Caco-2 (cell line): ENCODE data around the gene STRN3. TPM values are rescaled to one million over a fixed set of nuclear protein-coding genes. Genes with fewer than 3 reads are reported as not detected.
"Not testable (repeated sequence)": the region's sequence is repeated elsewhere in the genome, so short reads cannot be mapped to it uniquely, and the experiment has no call there.

Experiments used
- BruUV-seq: library from RNA; stranded (reverse); fragments of 400-500 nt; replicated peaks from 2 replicates; lab custom pipeline; 2021; lab: Mats Ljungman, UMichigan
- CTCF ChIA-PET: fragments of 300-600 bp; sonication (Branson Sonifier 250); formaldehyde crosslinking; loops from one replicate; lab custom pipeline; 2022; ENCODE audit warnings: antibody characterized with exemption; lab: Charles Lee
- POLR2A ChIA-PET: fragments of 300-600 bp; sonication (Branson Sonifier 250); formaldehyde crosslinking; loops from one replicate; lab custom pipeline; 2022; ENCODE audit warnings: antibody characterized with exemption; lab: Charles Lee
- DNase-seq, 2 experiments: peaks; one replicate each; pipeline versions ENCODE4 v3.0.0 to v3.0.0-alpha.2; 2020 to 2022
- H3K27me3 ChIP-seq: replicated peaks from 2 replicates; pipeline ENCODE4 v1.6.0; 2011; ENCODE audit warnings: low read length; ENCODE audit not compliant: control insufficient read depth, insufficient read depth
- H3K36me3 ChIP-seq: 2 replicates; pipeline ENCODE4 v1.5.1; 2011; ENCODE audit warnings: low read length; ENCODE audit not compliant: control insufficient read depth, insufficient read depth
- H3K4me1 ChIP-seq: fragments of 250-450 bp; sonication (Bioruptor Pico); 2 replicates; pipeline ENCODE4 v1.5.1; 2020; ENCODE audit warnings: mild to moderate bottlenecking
- H3K4me3 ChIP-seq: 2 replicates; pipeline ENCODE4 v1.5.1; 2011; ENCODE audit warnings: low read depth, mild to moderate bottlenecking, control low read depth, low read length
- H3K9me3 ChIP-seq: fragments of 250-450 bp; sonication (Bioruptor Pico); 2 replicates; pipeline ENCODE4 v1.5.1; 2020; ENCODE audit warnings: mild to moderate bottlenecking, moderate library complexity
- H3K27ac Mint-ChIP-seq: one replicate; pipeline ENCODE4 v1.8.0; 2022; ENCODE audit warnings: mixed read lengths; ENCODE audit not compliant: unreplicated experiment
- H3K27me3 Mint-ChIP-seq: one replicate; pipeline ENCODE4 v1.8.0; 2022; ENCODE audit warnings: mixed read lengths; ENCODE audit not compliant: insufficient read depth, unreplicated experiment
- H3K36me3 Mint-ChIP-seq: one replicate; pipeline ENCODE4 v1.8.0; 2022; ENCODE audit warnings: mild to moderate bottlenecking, mixed read lengths; ENCODE audit not compliant: insufficient read depth, unreplicated experiment
- H3K4me1 Mint-ChIP-seq: one replicate; pipeline ENCODE4 v1.8.0; 2022; ENCODE audit warnings: low read depth, mixed read lengths; ENCODE audit not compliant: unreplicated experiment
- H3K4me3 Mint-ChIP-seq: one replicate; pipeline ENCODE4 v1.8.0; 2022; ENCODE audit warnings: mild to moderate bottlenecking, moderate library complexity, mixed read lengths; ENCODE audit not compliant: unreplicated experiment
- H3K9me3 Mint-ChIP-seq: one replicate; pipeline ENCODE4 v1.8.0; 2022; ENCODE audit warnings: mixed read lengths; ENCODE audit not compliant: unreplicated experiment
- CTCF ChIP-seq, 2 experiments: fragments of 200-600 bp in 1 of 2; IDR thresholded peaks; 1 replicate in 1 of 2; 2 replicates in 1 of 2; pipeline versions ENCODE4 v1.5.1 to v1.8.0; 2011 to 2022; ENCODE audit warnings: antibody characterized with exemption in 1 of 2, control low read depth in 1 of 2, inconsistent platforms in 1 of 2, low read depth in 1 of 2, low read length in 1 of 2, mild to moderate bottlenecking in 1 of 2, moderate library complexity in 1 of 2; ENCODE audit not compliant: insufficient read depth in 1 of 2, severe bottlenecking in 1 of 2, unreplicated experiment in 1 of 2
- intact Hi-C: fragments of 100-400 bp; cut with micrococcal nuclease; formaldehyde crosslinking; loops from one replicate; pipeline ENCODE4 v1.10.0; 2022; ENCODE audit not compliant: unreplicated experiment
- total RNA-seq: library from RNA; stranded (reverse); gene quantifications from 2 replicates; pipeline ENCODE4 v1.2.3, GENCODE V29; 2022

The STRN3 gene
- total RNA-seq, 1 experiment from 2014 or later, result 38.0 TPM

- Histone ChIP-seq H3K27me3 (no peaks in the 10 kb centered on the region), H3K36me3 (no peaks in the 10 kb centered on the region), H3K4me3 (no peak overlapping the region), H3K4me1 (no peaks in the 10 kb centered on the region; the same call in 1 of the 2 replicates), H3K9me3 (no peaks in the 10 kb centered on the region)
- CTCF ChIA-PET, result no interaction called here
- no TSS peak for BruUV-seq
- POLR2A ChIA-PET, result no interaction called here
- H3K4me1 Mint-ChIP-seq, result peaks cover 8% of the 10 kb centered on the region
- peak in 1 of 2 experiments; percentile 6 for DNase-seq
- no peaks in the 10 kb centered on the region for H3K9me3 Mint-ChIP-seq
- H3K36me3 Mint-ChIP-seq, result no peaks in the 10 kb centered on the region
- H3K27ac Mint-ChIP-seq, result no peak overlapping the region
- no peaks in the 10 kb centered on the region for H3K27me3 Mint-ChIP-seq
- no peak for TF ChIP-seq CTCF (IDR thresholded peaks at IDR 0.05; ENCODE audit: insufficient read depth in 1 of 2, low read depth in 1 of 2, low read length in 1 of 2, severe bottlenecking in 1 of 2, unreplicated experiment in 1 of 2)
- intact Hi-C loops, result no loop called here
- no peak overlapping the region for H3K4me3 Mint-ChIP-seq
Measured at GRCh38 chr14:31059152-31059924, 33.2 kb upstream of the STRN3 start.

GRCh38 chr14:31057701-31058364 is 31.7 kb upstream of the STRN3 start:
- no peaks in the 10 kb centered on the region; the same call in 1 of the 2 replicates for H3K4me1 ChIP-seq
- H3K36me3 Mint-ChIP-seq, result no peaks in the 10 kb centered on the region
- CTCF ChIA-PET, result no interaction called here
- H3K4me1 Mint-ChIP-seq, result peaks cover 8% of the 10 kb centered on the region
- no TSS peak for BruUV-seq
- no peak overlapping the region for H3K27ac Mint-ChIP-seq
- no peaks in the 10 kb centered on the region for H3K9me3 ChIP-seq
- H3K27me3 ChIP-seq, result no peaks in the 10 kb centered on the region
- intact Hi-C loops, result no loop called here
- POLR2A ChIA-PET, result no interaction called here
- no peak for DNase-seq
- no peak for TF ChIP-seq CTCF (IDR thresholded peaks at IDR 0.05; ENCODE audit: insufficient read depth in 1 of 2, low read depth in 1 of 2, low read length in 1 of 2, severe bottlenecking in 1 of 2, unreplicated experiment in 1 of 2)
- H3K9me3 Mint-ChIP-seq, result no peaks in the 10 kb centered on the region
- no peak overlapping the region for H3K4me3 ChIP-seq
- no peaks in the 10 kb centered on the region for H3K27me3 Mint-ChIP-seq
- no peaks in the 10 kb centered on the region for H3K36me3 ChIP-seq
- H3K4me3 Mint-ChIP-seq, result no peak overlapping the region

GRCh38 chr14:31057035-31057434 is 30.9 kb upstream of the STRN3 start:
- POLR2A ChIA-PET, result no interaction called here
- Histone ChIP-seq H3K36me3 (no peaks in the 10 kb centered on the region), H3K4me1 (no peaks in the 10 kb centered on the region; the same call in 1 of the 2 replicates), H3K27me3 (no peaks in the 10 kb centered on the region), H3K4me3 (no peak overlapping the region), H3K9me3 (no peaks in the 10 kb centered on the region)
- Mint-ChIP-seq H3K9me3 (no peaks in the 10 kb centered on the region), H3K36me3 (no peaks in the 10 kb centered on the region), H3K4me3 (no peak overlapping the region), H3K4me1 (peaks cover 8% of the 10 kb centered on the region), H3K27ac (no peak overlapping the region), H3K27me3 (no peaks in the 10 kb centered on the region)
- intact Hi-C loops, result no loop called here
- CTCF ChIA-PET, result no interaction called here
- TF ChIP-seq CTCF (IDR thresholded peaks at IDR 0.05; ENCODE audit: insufficient read depth in 1 of 2, low read depth in 1 of 2, low read length in 1 of 2, severe bottlenecking in 1 of 2, unreplicated experiment in 1 of 2), result no peak
- no peak for DNase-seq
- BruUV-seq, result no TSS peak

GRCh38 chr14:31052905-31053586 is 26.9 kb upstream of the STRN3 start:
- H3K9me3 ChIP-seq, H3K4me3 ChIP-seq, H3K4me1 Mint-ChIP-seq, H3K27me3 ChIP-seq, intact Hi-C loops, CTCF ChIA-PET, H3K9me3 Mint-ChIP-seq, DNase-seq, H3K36me3 Mint-ChIP-seq, H3K27me3 Mint-ChIP-seq, H3K27ac Mint-ChIP-seq, H3K36me3 ChIP-seq, H3K4me1 ChIP-seq, H3K4me3 Mint-ChIP-seq, BruUV-seq, POLR2A ChIA-PET: not testable (repeated sequence)
